GM18867 (cell line): ENCODE results near the gene SSX1.
"Not testable (repeated sequence)": the region's sequence is repeated elsewhere in the genome, so short reads cannot be mapped to it uniquely, and the experiment has no call there.

Source experiments
- ATAC-seq: cut with Tn5 transposase; IDR thresholded peaks from one replicate; pipeline ENCODE4 v1.9.1; 2021; ENCODE audit warnings: mild to moderate bottlenecking, moderate library complexity; ENCODE audit not compliant: unreplicated experiment

SSX1 gene

DNA sequence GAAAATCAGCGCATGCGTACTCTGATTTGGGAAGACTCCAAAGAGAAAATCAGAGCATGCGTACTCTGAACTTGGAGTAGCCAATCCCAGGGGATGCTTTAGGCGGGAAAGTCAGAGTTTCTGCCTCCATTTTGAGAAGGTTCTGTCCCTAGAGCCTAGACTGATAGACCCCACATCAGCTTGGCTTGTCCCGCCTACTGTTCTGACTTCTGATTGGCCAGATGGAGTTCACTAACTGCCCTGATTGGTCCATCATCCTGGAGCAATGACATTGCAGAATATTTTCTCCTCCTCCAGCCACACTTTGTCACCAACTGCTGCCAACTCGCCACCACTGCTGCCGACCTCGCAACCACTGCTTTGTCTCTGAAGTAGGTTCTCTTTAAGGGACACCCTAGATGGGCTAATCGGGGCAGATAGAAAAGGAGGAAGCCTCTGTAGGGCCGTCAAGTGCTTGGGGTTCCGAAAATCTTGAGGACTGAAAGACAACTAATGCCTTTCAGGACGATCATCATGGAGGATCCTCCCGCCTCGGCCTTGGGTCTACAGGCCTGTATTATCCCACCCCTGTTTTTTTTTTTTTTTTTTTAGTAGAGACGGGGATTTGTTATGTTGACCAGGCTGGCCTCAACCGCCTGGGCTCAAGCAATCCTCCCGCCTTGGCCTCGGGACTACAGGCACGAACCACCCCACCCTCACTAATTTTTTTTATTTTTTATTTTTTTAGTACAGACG is at the start of gene SSX1:
SSX1 (plus strand) TSS at position 331 of the 735 bp plus-strand sequence. CDS start 1,850 bp downstream, outside the sequence.
- ATAC-seq, result not testable (repeated sequence)

GRCh38 chrX:48214341-48214740 is 40.9 kb upstream of the SSX1 start:
- not testable (repeated sequence) for ATAC-seq

- not testable (repeated sequence) for ATAC-seq
Observed at GRCh38 chrX:48224196-48224595, 31.0 kb upstream of the SSX1 start.

DNA sequence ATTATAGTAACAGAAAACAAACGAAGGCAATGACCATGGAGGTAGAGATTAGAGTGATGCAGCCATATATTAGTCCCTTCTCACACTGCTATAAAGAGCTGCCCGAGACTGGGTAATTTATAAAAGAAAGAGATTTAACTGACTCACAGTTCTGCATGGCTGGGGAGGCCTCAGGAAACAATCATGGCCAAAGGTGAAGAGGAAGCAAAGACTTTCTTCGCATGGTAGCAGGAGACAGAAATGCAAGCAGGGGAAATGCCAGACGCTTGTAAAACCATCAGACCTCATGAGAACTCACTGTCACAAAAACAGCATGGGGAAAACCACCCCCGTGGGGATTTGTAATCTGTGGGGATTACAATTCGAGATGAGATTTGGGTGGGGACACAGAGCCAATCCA is 2.2 kb upstream of the SSX1 start:
- ATAC-seq, result not testable (repeated sequence)

GRCh38 chrX:48274365-48274764 is 19.2 kb downstream of the SSX1 start:
- ATAC-seq, result not testable (repeated sequence)

DNA sequence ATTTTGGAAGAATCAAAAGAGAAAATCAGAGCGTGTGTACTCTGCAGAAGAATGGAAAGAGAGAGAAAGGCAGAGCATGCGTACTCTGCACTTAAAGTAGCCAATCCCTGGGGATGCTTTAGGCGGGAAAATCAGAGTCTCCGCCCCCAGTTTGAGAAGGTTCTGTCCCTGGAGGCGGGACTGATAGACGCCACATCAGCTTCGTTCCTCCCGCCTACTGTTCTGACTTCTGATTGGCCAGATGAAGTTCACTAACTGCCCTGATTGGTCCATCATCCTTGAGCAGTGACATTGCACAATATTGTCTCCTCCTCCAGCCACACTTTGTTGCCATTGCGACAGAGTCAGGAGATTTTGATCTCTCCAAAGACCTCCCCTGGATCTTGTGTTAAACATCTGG is 23.8 kb downstream of the SSX1 start:
- ATAC-seq, result no peak

DNA sequence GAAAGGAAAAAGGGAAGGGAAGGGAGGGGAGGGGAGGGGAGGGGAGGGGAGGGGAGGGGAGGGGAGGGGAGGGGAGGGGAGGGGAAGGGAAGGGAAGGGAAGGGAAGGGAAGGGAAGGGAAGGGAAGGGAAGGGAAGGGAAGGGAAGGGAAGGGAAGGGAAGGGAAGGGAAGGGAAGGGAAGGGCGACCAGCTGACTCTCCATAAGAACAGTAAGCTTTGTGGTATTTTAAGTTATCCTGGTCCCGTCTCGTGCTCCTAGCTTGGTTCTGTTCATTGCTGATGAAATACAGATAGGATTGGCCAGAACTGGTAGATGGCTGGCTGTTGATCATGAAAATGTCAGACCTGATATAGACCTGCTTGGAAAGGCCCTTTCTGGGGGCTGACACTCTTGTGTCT is 25.5 kb downstream of the SSX1 start:
- not testable (repeated sequence) for ATAC-seq

DNA sequence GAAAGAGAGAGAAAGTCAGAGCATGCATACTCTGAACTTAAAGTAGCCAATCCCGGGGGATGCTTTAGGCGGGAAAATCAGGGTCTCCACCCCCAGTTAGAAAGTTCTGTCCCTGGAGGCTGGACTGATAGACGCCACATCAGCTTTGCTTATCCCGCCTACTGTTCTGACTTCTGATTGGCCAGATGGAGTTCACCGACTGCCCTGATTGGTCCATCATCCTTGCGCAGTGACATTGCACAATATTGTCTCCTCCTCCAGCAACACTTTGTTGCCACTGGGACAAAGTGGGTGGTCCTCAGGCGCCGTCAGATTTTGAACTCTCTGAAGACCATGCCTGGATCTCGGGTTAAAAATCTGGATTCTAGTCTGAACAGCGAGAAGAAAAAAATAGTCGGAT is 51.0 kb downstream of the SSX1 start:
- ATAC-seq, result no peak

- ATAC-seq, result not testable (repeated sequence)
Observed at GRCh38 chrX:48313996-48314395, 58.8 kb downstream of the SSX1 start.
